GM23248 (cell line): ENCODE results near the gene BMPR2. TPM values are rescaled to one million over a fixed set of nuclear protein-coding genes. Genes with fewer than 3 reads are reported as not detected.
"Not testable (repeated sequence)": the region's sequence is repeated elsewhere in the genome, so short reads cannot be mapped to it uniquely, and the experiment has no call there.

Experiments used
- DNase-seq: peaks from one replicate; pipeline ENCODE4 v3.0.0-alpha.2; 2015
- H2AFZ ChIP-seq: fragments of 200-600 bp; sonication (generic); 2 replicates; pipeline ENCODE4 v1.6.1; 2016; ENCODE audit warnings: antibody characterized with exemption
- H3F3A ChIP-seq: fragments of 200-600 bp; sonication (generic); 2 replicates; pipeline ENCODE4 v1.6.1; 2016; ENCODE audit warnings: mild to moderate bottlenecking, antibody characterized with exemption, mixed run types; ENCODE audit not compliant: insufficient read depth
- H3K27ac ChIP-seq: fragments of 200-600 bp; sonication (generic); 2 replicates; pipeline ENCODE4 v1.5.1; 2016; ENCODE audit warnings: mild to moderate bottlenecking
- H3K27me3 ChIP-seq: fragments of 200-600 bp; sonication (generic); replicated peaks from 2 replicates; pipeline ENCODE4 v1.6.1; 2016; ENCODE audit warnings: mild to moderate bottlenecking; ENCODE audit not compliant: insufficient read depth
- H3K36me3 ChIP-seq: fragments of 200-600 bp; sonication (generic); 2 replicates; pipeline ENCODE4 v1.6.1; 2016; ENCODE audit warnings: low read depth, mild to moderate bottlenecking
- H3K4me1 ChIP-seq: fragments of 200-600 bp; sonication (generic); 2 replicates; pipeline ENCODE4 v1.6.1; 2016; ENCODE audit warnings: mild to moderate bottlenecking; ENCODE audit not compliant: insufficient read depth
- H3K4me2 ChIP-seq: fragments of 200-600 bp; sonication (generic); one replicate; pipeline ENCODE4 v1.6.1; 2016; ENCODE audit warnings: mild to moderate bottlenecking; ENCODE audit not compliant: unreplicated experiment
- H3K4me3 ChIP-seq: fragments of 200-600 bp; sonication (generic); 2 replicates; pipeline ENCODE4 v1.5.1; 2016; ENCODE audit warnings: mild to moderate bottlenecking
- H3K79me2 ChIP-seq: fragments of 200-600 bp; sonication (generic); 2 replicates; pipeline ENCODE4 v1.6.1; 2016; ENCODE audit warnings: mild to moderate bottlenecking; ENCODE audit not compliant: insufficient read depth
- H3K9ac ChIP-seq: fragments of 200-600 bp; sonication (generic); 2 replicates; pipeline ENCODE4 v1.6.1; 2016; ENCODE audit warnings: mild to moderate bottlenecking
- H3K9me2 ChIP-seq: fragments of 200-600 bp; sonication (generic); 2 replicates; pipeline ENCODE4 v1.6.1; 2016; ENCODE audit warnings: mixed run types, mild to moderate bottlenecking, moderate library complexity; ENCODE audit not compliant: insufficient read depth
- H3K9me3 ChIP-seq: fragments of 200-600 bp; sonication (generic); one replicate; pipeline ENCODE4 v1.6.1; 2017; ENCODE audit warnings: low read depth
- H4K20me1 ChIP-seq: fragments of 200-600 bp; sonication (generic); 2 replicates; pipeline ENCODE4 v1.6.0; 2016; ENCODE audit not compliant: insufficient read depth
- EZH2 ChIP-seq: fragments of 200-600 bp; sonication (generic); IDR thresholded peaks from 2 replicates; pipeline ENCODE4 v1.6.1; 2018; ENCODE audit warnings: antibody characterized with exemption, mild to moderate bottlenecking; ENCODE audit not compliant: insufficient read depth, poor library complexity, severe bottlenecking
- EZH2phosphoT487 ChIP-seq: fragments of 200-600 bp; sonication (generic); IDR thresholded peaks from 2 replicates; pipeline ENCODE4 v1.6.1; 2018; ENCODE audit warnings: antibody characterized with exemption, moderate library complexity, mild to moderate bottlenecking, low read depth; ENCODE audit not compliant: insufficient read depth
- WGBS, 2 experiments: methylation state at CpG; one replicate each; pipeline ENCODE4 v1.1.6; 2015 to 2017; ENCODE audit warnings: low lambda C conversion rate in 2 of 2, low coverage in 1 of 2; ENCODE audit errors: missing lambda C conversion rate in 2 of 2; 5-methylcytosine and 5-hydroxymethylcytosine counted together
- in situ Hi-C: fragments of 300-500 bp; cut with MboI; formaldehyde crosslinking; loops from 2 replicates; pipeline ENCODE4 v1.15.0; 2020
- polyA plus RNA-seq: library from polyadenylated mRNA; unstranded; fragments of >200 nt; fragmentation: Nextera tagmentation; extraction: Ambion mirVana; gene quantifications from 2 replicates; pipeline ENCODE4 v1.2.1, GENCODE V29; 2016
- total RNA-seq: library from RNA; depleted of rRNA; stranded (reverse); fragments of >200 nt; shearing (Covaris generic); gene quantifications from 2 replicates; pipeline ENCODE4 v1.2.3, GENCODE V29; 2014

BMPR2 gene
- total and polyA plus RNA-seq, 2 experiments from 2014 or later, result 17.8 to 31.3 TPM

- no peaks in the 10 kb centered on the region for H3K4me1 ChIP-seq
- H3K27ac ChIP-seq, result no peak overlapping the region
- 73 to 78% methylated on average over 10 of the region's 10 CpGs for WGBS, 2 experiments
- H3F3A ChIP-seq, result no peaks in the 10 kb centered on the region
- no peaks in the 10 kb centered on the region for H3K9me3 ChIP-seq
- DNase-seq, result no peak
- TF ChIP-seq EZH2 (no peak), EZH2phosphoT487 (no peak)
- in situ Hi-C loops, result loop anchor here (25.0 kb wide), 1 partner anchor 285 kb away; the partner anchor contains the start of gene ICA1L
- no peaks in the 10 kb centered on the region for H3K36me3 ChIP-seq
- no peak overlapping the region for H3K9ac ChIP-seq
- no peak overlapping the region for H3K4me3 ChIP-seq
- no peaks in the 10 kb centered on the region for H3K27me3 ChIP-seq
- no peaks in the 10 kb centered on the region for H4K20me1 ChIP-seq
- H3K79me2 ChIP-seq, result no peaks in the 10 kb centered on the region
- no peaks in the 10 kb centered on the region for H3K9me2 ChIP-seq
- H2AFZ ChIP-seq, result no peak overlapping the region
- H3K4me2 ChIP-seq, result no peak overlapping the region
Observed at GRCh38 chr2:202577250-202578183, 201.4 kb downstream of the BMPR2 start.

- H3K79me2 ChIP-seq, H2AFZ ChIP-seq, H3K36me3 ChIP-seq, DNase-seq, H3K27me3 ChIP-seq, H3K9me3 ChIP-seq, H3K27ac ChIP-seq, H3F3A ChIP-seq, H3K4me3 ChIP-seq, H3K4me1 ChIP-seq, H4K20me1 ChIP-seq, H3K9ac ChIP-seq, H3K4me2 ChIP-seq, H3K9me2 ChIP-seq: not testable (repeated sequence)
- in situ Hi-C loops, result loop anchor here (25.0 kb wide), 1 partner anchor 279 kb away; the partner anchor contains the start of gene ICA1L
- WGBS, 2 experiments, result 82 to 83% methylated on average over 7 of the region's 7 CpGs
Observed at GRCh38 chr2:202582846-202583245, 206.7 kb downstream of the BMPR2 start.

DNA sequence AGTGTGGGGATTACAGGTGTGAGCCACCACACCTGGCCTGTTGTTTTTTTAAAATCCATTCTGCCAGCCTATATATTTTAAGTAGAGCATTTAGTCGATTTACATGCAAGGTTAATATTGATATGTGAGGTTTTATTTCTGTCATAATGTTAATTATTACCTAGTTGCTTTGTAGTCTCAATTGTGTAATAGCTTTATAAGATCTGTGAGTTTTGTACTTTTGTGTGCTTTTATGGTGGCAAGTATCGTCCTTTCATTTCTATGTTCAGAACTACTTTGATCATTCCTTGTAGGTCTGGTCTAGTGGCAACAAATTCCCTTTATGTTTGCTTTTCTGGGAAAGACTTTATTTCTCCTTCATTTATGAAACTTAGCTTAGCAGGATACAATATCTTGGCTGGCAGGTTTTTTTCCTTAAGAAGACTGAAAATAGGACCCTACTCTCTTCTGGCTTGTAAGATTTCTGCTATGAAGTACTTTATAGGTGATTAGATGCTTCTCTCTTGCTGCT, 207.6 kb downstream of the BMPR2 start:
- Histone ChIP-seq H3K27ac (no peak overlapping the region), H3K36me3 (no peaks in the 10 kb centered on the region), H4K20me1 (no peaks in the 10 kb centered on the region), H3K9ac (no peak overlapping the region), H3K4me1 (no peaks in the 10 kb centered on the region), H3K4me3 (no peak overlapping the region), H3K9me3 (no peaks in the 10 kb centered on the region), H3K27me3 (no peaks in the 10 kb centered on the region), H3K9me2 (no peaks in the 10 kb centered on the region), H2AFZ (no peak overlapping the region), H3K79me2 (no peaks in the 10 kb centered on the region), H3F3A (no peaks in the 10 kb centered on the region), H3K4me2 (no peak overlapping the region)
- no peak for DNase-seq
- no peak for TF ChIP-seq EZH2phosphoT487
- no peak for TF ChIP-seq EZH2
- 80 to 92% methylated on average over 2 of the region's 2 CpGs for WGBS, 2 experiments
- in situ Hi-C loops, result loop anchor here (25.0 kb wide), 1 partner anchor 279 kb away; the partner anchor contains the start of gene ICA1L

- H3K9ac ChIP-seq, result no peak overlapping the region
- in situ Hi-C loops, result loop anchor here (25.0 kb wide), 1 partner anchor 273 kb away; the partner anchor contains the start of gene ICA1L
- 25 to 26% methylated on average over 17 of the region's 17 CpGs for WGBS, 2 experiments
- DNase-seq, result peak; percentile 81
- H3K27ac ChIP-seq, result no peak overlapping the region
- TF ChIP-seq EZH2phosphoT487, result no peak
- TF ChIP-seq EZH2, result no peak
- H3K9me3 ChIP-seq, result no peaks in the 10 kb centered on the region
- H2AFZ ChIP-seq, result peak overlapping the region; percentile 86
- no peaks in the 10 kb centered on the region for H3K4me1 ChIP-seq
- H3K79me2 ChIP-seq, result no peaks in the 10 kb centered on the region
- H4K20me1 ChIP-seq, result no peaks in the 10 kb centered on the region
- no peaks in the 10 kb centered on the region for H3K36me3 ChIP-seq
- peak overlapping the region; percentile 50 for H3K4me3 ChIP-seq
- no peaks in the 10 kb centered on the region for H3K9me2 ChIP-seq
- H3F3A ChIP-seq, result no peaks in the 10 kb centered on the region
- H3K4me2 ChIP-seq, result peak overlapping the region; percentile 72
- no peaks in the 10 kb centered on the region for H3K27me3 ChIP-seq
Observed at GRCh38 chr2:202588647-202589581, 212.8 kb downstream of the BMPR2 start.
